DMS53 treated with DMSO at 0.1 percent for 48 hours (cell line): Measurements from ENCODE around the gene PHF21A.

Experiments
- DNase-seq: peaks from one replicate; lab custom pipeline; 2025; ENCODE audit not compliant: unreplicated experiment; lab: John Stamatoyannopoulos, UW

PHF21A gene

GRCh38 chr11:46121301-46121723, at the start of gene PHF21A:
Gene PHF21A (minus strand): TSS chr11:46121454. CDS start chr11:46084219, 37,235 bp downstream.
- DNase-seq = peak; percentile 63

- DNase-seq = no peak
Measured at GRCh38 chr11:46170797-46171196, 49.5 kb upstream of the PHF21A start.

GRCh38 chr11:46162700-46163099, 41.4 kb upstream of the PHF21A start:
- DNase-seq = no peak

- DNase-seq = no peak
Measured at GRCh38 chr11:46161201-46161600, 39.9 kb upstream of the PHF21A start.

- DNase-seq = no peak
Measured at GRCh38 chr11:46160100-46160499, 38.8 kb upstream of the PHF21A start.

GRCh38 chr11:46159680-46160079, 38.4 kb upstream of the PHF21A start:
- DNase-seq = no peak

GRCh38 chr11:46149826-46150225, 28.6 kb upstream of the PHF21A start:
- no peak for DNase-seq

- DNase-seq = no peak
Measured at GRCh38 chr11:46149342-46149741, 28.1 kb upstream of the PHF21A start.

GRCh38 chr11:46144741-46145140, 23.5 kb upstream of the PHF21A start:
- no peak for DNase-seq

GRCh38 chr11:46143049-46143806, 22.0 kb upstream of the PHF21A start:
- no peak for DNase-seq

- DNase-seq = no peak
Measured at GRCh38 chr11:46142561-46142960, 21.3 kb upstream of the PHF21A start.

GRCh38 chr11:46141597-46141996, 20.3 kb upstream of the PHF21A start:
- no peak for DNase-seq

GRCh38 chr11:46134540-46134939, 13.3 kb upstream of the PHF21A start:
- DNase-seq = no peak

GRCh38 chr11:46134061-46134460, 12.8 kb upstream of the PHF21A start:
- no peak for DNase-seq

GRCh38 chr11:46133119-46133518, 11.9 kb upstream of the PHF21A start:
- DNase-seq = no peak

GRCh38 chr11:46130286-46130940, 9.2 kb upstream of the PHF21A start:
- DNase-seq = no peak

- DNase-seq = no peak
Measured at GRCh38 chr11:46129133-46129532, 7.9 kb upstream of the PHF21A start.

- no peak for DNase-seq
Measured at GRCh38 chr11:46127150-46127638, 5.9 kb upstream of the PHF21A start.

- DNase-seq = no peak
Measured at GRCh38 chr11:46125284-46125683, 4.0 kb upstream of the PHF21A start.

- DNase-seq = no peak
Measured at GRCh38 chr11:46122945-46123715, 1.9 kb upstream of the PHF21A start.

GRCh38 chr11:46121724-46122477, 647 bp upstream of the PHF21A start:
- peak; percentile 54 for DNase-seq
